GM19025 (cell line): Measurements from ENCODE around the gene SYCN.
"Not testable (repeated sequence)": the region's sequence is repeated elsewhere in the genome, so short reads cannot be mapped to it uniquely, and the experiment has no call there.

Experiments used
- ATAC-seq: cut with Tn5 transposase; IDR thresholded peaks from one replicate; pipeline ENCODE4 v1.9.1; 2021; ENCODE audit warnings: mild to moderate bottlenecking, low read depth, moderate library complexity; ENCODE audit not compliant: unreplicated experiment

SYCN gene

GRCh38 chr19:39230096-39230764 lies 26.2 kb upstream of the SYCN start:
- ATAC-seq = no peak

GRCh38 chr19:39224910-39225309 lies 20.8 kb upstream of the SYCN start:
- ATAC-seq = no peak

- no peak for ATAC-seq
Observed at GRCh38 chr19:39223703-39224279, 19.7 kb upstream of the SYCN start.

GRCh38 chr19:39219108-39219507 lies 15.0 kb upstream of the SYCN start:
- not testable (repeated sequence) for ATAC-seq

- no peak for ATAC-seq
Observed at GRCh38 chr19:39218230-39219007, 14.4 kb upstream of the SYCN start.

GRCh38 chr19:39217094-39217493 lies 13.0 kb upstream of the SYCN start:
- no peak for ATAC-seq

- not testable (repeated sequence) for ATAC-seq
Observed at GRCh38 chr19:39215323-39215722, 11.3 kb upstream of the SYCN start.

- ATAC-seq = no peak
Observed at GRCh38 chr19:39212375-39212742, 8.3 kb upstream of the SYCN start.

GRCh38 chr19:39211731-39212374 lies 7.8 kb upstream of the SYCN start:
- no peak for ATAC-seq

GRCh38 chr19:39209196-39209595 lies 5.1 kb upstream of the SYCN start:
- no peak for ATAC-seq

GRCh38 chr19:39208175-39208795 lies 4.2 kb upstream of the SYCN start:
- no peak for ATAC-seq

- ATAC-seq = no peak
Observed at GRCh38 chr19:39207293-39207836, 3.3 kb upstream of the SYCN start.

GRCh38 chr19:39206122-39206521 lies 2.1 kb upstream of the SYCN start:
- no peak for ATAC-seq

- ATAC-seq = no peak
Observed at GRCh38 chr19:39205449-39205764, 1.3 kb upstream of the SYCN start.

GRCh38 chr19:39202998-39203355 lies 1.1 kb downstream of the SYCN start:
- no peak for ATAC-seq

GRCh38 chr19:39200803-39201115 lies 3.3 kb downstream of the SYCN start:
- ATAC-seq = no peak

- no peak for ATAC-seq
Observed at GRCh38 chr19:39200066-39200802, 3.8 kb downstream of the SYCN start.

GRCh38 chr19:39199025-39199424 lies 5.0 kb downstream of the SYCN start:
- no peak for ATAC-seq

- ATAC-seq = no peak
Observed at GRCh38 chr19:39197808-39198207, 6.3 kb downstream of the SYCN start.

- ATAC-seq = no peak
Observed at GRCh38 chr19:39196860-39197562, 7.1 kb downstream of the SYCN start, which contains the start of gene NCCRP1. Gene NCCRP1, plus strand, starts transcription at chr19:39196964. Its CDS starts 19 bp downstream, at chr19:39196983.
